ENCODE data around the gene IER3.

- TF ChIP-seq USF2 (CRISPR knock-in tag; IDR thresholded peaks at IDR 0.05) (no peak), CTCF (IDR thresholded peaks at IDR 0.05) (no peak), ATF2 (CRISPR knock-in tag; IDR thresholded peaks at IDR 0.05; ENCODE audit: borderline replicate concordance, low read depth) (no peak), USF1 (CRISPR knock-in tag; IDR thresholded peaks at IDR 0.05) (no peak), MAX (CRISPR knock-in tag; IDR thresholded peaks at IDR 0.05) (no peak), FOXP1 (CRISPR knock-in tag; IDR thresholded peaks at IDR 0.05; ENCODE audit: borderline replicate concordance) (no peak), SP1 (CRISPR knock-in tag; conservative IDR thresholded peaks at IDR 0.05) (no peak)
Measured at GRCh38 chr6:30735668-30736314, 8.6 kb downstream of the IER3 start.

All from WTC11 (cell line).